Measurements from ENCODE around the gene BTBD8. TPM values are rescaled to one million over a fixed set of nuclear protein-coding genes. Genes with fewer than 3 reads are reported as not detected.

BTBD8 gene
- total RNA-seq, result 1 to 10 TPM; 4.6 to 8.9 (median 5.7) TPM

GRCh38 chr1:92080128-92080985 lies at the start of gene BTBD8:
Gene BTBD8 (plus strand): TSS chr1:92080345. CDS start chr1:92080572, 227 bp downstream.
- H3K27me3 ChIP-seq, result no peaks in the 10 kb centered on the region
- peak within 1 kb of the TSS; percentile 47 to 76 for H3K4me3 ChIP-seq
- peak; percentile 39 to 41 for TF ChIP-seq POLR2A (IDR thresholded peaks at IDR 0.05)
- no peak for TF ChIP-seq EP300 (IDR thresholded peaks at IDR 0.05)
- peak; percentile 33 for TF ChIP-seq POLR2AphosphoS5 (IDR thresholded peaks at IDR 0.05)
- peak in 1 of 4 experiments; percentile 13 for TF ChIP-seq CTCF (IDR thresholded peaks at IDR 0.05)
- H3K9me3 ChIP-seq, result peaks cover 0 to 1% (median 0%) of the 10 kb centered on the region in 3 donors
- H3K36me3 ChIP-seq, result no peaks in the 10 kb centered on the region
- ATAC-seq, result peak; percentile 96
- H3K27ac ChIP-seq, result peak within 1 kb of the TSS; percentile 18 to 86 (median 80)
- H3K4me1 ChIP-seq, result peaks cover 0 to 19% (median 2%) of the 10 kb centered on the region in 3 donors
- 0% methylated on average over 8 to 21 of the region's 55 CpGs for WGBS, 2 donors (ENCODE audit: low coverage in 1 of 2)

GRCh38 chr1:92030656-92031107 lies 49.5 kb upstream of the BTBD8 start:
- Histone ChIP-seq H3K27ac (peak overlapping the region in 3 of 4 donors; percentile 75 to 83 (median 77)), H3K4me1 (peaks cover 0 to 20% (median 0%) of the 10 kb centered on the region in 3 donors), H3K27me3 (no peaks in the 10 kb centered on the region), H3K9me3 (no peaks in the 10 kb centered on the region), H3K36me3 (no peaks in the 10 kb centered on the region), H3K4me3 (peak overlapping the region in 1 of 2 donors; percentile 68)
- ATAC-seq, result no peak
- WGBS, 2 donors (ENCODE audit: low coverage in 1 of 2), result 23 to 48% methylated on average over 3 to 4 of the region's 4 CpGs
- TF ChIP-seq POLR2A (IDR thresholded peaks at IDR 0.05) (no peak), EP300 (IDR thresholded peaks at IDR 0.05) (no peak), CTCF (IDR thresholded peaks at IDR 0.05) (no peak), POLR2AphosphoS5 (IDR thresholded peaks at IDR 0.05) (no peak)

- Histone ChIP-seq H3K9me3 (no peaks in the 10 kb centered on the region), H3K27me3 (no peaks in the 10 kb centered on the region), H3K4me1 (peaks cover 0 to 20% (median 0%) of the 10 kb centered on the region in 3 donors), H3K27ac (no peak overlapping the region), H3K36me3 (no peaks in the 10 kb centered on the region), H3K4me3 (no peak overlapping the region)
- TF ChIP-seq CTCF (IDR thresholded peaks at IDR 0.05) (no peak), POLR2AphosphoS5 (IDR thresholded peaks at IDR 0.05) (no peak), POLR2A (IDR thresholded peaks at IDR 0.05) (no peak), EP300 (IDR thresholded peaks at IDR 0.05) (no peak)
- ATAC-seq, result no peak
- WGBS, 2 donors (ENCODE audit: low coverage in 1 of 2), result 69 to 83% methylated on average over 5 of the region's 6 CpGs
Measured at GRCh38 chr1:92031281-92032110, 48.6 kb upstream of the BTBD8 start.

GRCh38 chr1:92037400-92037799 lies 42.7 kb upstream of the BTBD8 start:
- 51 to 75% methylated on average over 4 to 6 of the region's 6 CpGs for WGBS, 2 donors (ENCODE audit: low coverage in 1 of 2)
- ATAC-seq, result no peak
- no peak for TF ChIP-seq POLR2AphosphoS5 (IDR thresholded peaks at IDR 0.05)
- no peak for TF ChIP-seq POLR2A (IDR thresholded peaks at IDR 0.05)
- no peak for TF ChIP-seq CTCF (IDR thresholded peaks at IDR 0.05)
- no peak for TF ChIP-seq EP300 (IDR thresholded peaks at IDR 0.05)

More at GRCh38 chr1:92037400-92037799, 42.7 kb upstream of the BTBD8 start:
- H3K4me1 ChIP-seq, result no peaks in the 10 kb centered on the region
- H3K27me3 ChIP-seq, result no peaks in the 10 kb centered on the region
- no peaks in the 10 kb centered on the region for H3K9me3 ChIP-seq
- no peaks in the 10 kb centered on the region for H3K36me3 ChIP-seq
- no peak overlapping the region for H3K27ac ChIP-seq
- H3K4me3 ChIP-seq, result no peak overlapping the region
